Retina (tissue), 1 donor: ENCODE data around the gene NAIF1.
A peak's percentile ranks its signal among the peaks of the same experiment; 100 is the strongest.
"Not testable (repeated sequence)": the region's sequence is repeated elsewhere in the genome, so short reads cannot be mapped to it uniquely, and the experiment has no call there.

Experiments
- DNase-seq: peaks from one replicate; pipeline ENCODE4 v3.0.0-alpha.2; 2016

NAIF1 gene

GRCh38 chr9:128066713-128067644 lies at the start of gene NAIF1:
NAIF1 (minus strand) TSS chr9:128067320; CDS start chr9:128067101, 219 bp downstream.
- DNase-seq = peak; percentile 98

- no peak for DNase-seq
Measured at GRCh38 chr9:128116104-128117083, 49.3 kb upstream of the NAIF1 start.

GRCh38 chr9:128115187-128116103 lies 48.3 kb upstream of the NAIF1 start:
- DNase-seq = no peak

GRCh38 chr9:128114326-128115186 lies 47.4 kb upstream of the NAIF1 start:
- DNase-seq = no peak

- no peak for DNase-seq
Measured at GRCh38 chr9:128113526-128114325, 46.6 kb upstream of the NAIF1 start.

GRCh38 chr9:128111726-128112125 lies 44.6 kb upstream of the NAIF1 start:
- DNase-seq = not testable (repeated sequence)

GRCh38 chr9:128109050-128109709 lies 42.1 kb upstream of the NAIF1 start:
- DNase-seq = no peak

GRCh38 chr9:128108269-128109049 lies 41.3 kb upstream of the NAIF1 start:
- DNase-seq = no peak

- DNase-seq = no peak
Measured at GRCh38 chr9:128107468-128108268, 40.5 kb upstream of the NAIF1 start.

- DNase-seq = no peak
Measured at GRCh38 chr9:128106940-128107467, 39.9 kb upstream of the NAIF1 start.

- no peak for DNase-seq
Measured at GRCh38 chr9:128106181-128106939, 39.2 kb upstream of the NAIF1 start.

- DNase-seq = no peak
Measured at GRCh38 chr9:128105538-128106175, 38.5 kb upstream of the NAIF1 start.

- no peak for DNase-seq
Measured at GRCh38 chr9:128104171-128104618, 37.1 kb upstream of the NAIF1 start.

GRCh38 chr9:128103589-128103962 lies 36.5 kb upstream of the NAIF1 start:
- DNase-seq = no peak

- peak; percentile 40 for DNase-seq
Measured at GRCh38 chr9:128102861-128103588, 35.9 kb upstream of the NAIF1 start.

GRCh38 chr9:128102196-128102595 lies 35.1 kb upstream of the NAIF1 start:
- DNase-seq = no peak
